Endometrium (tissue), 2 donors: Measurements from ENCODE around the gene C11orf21.

ENCODE experiments used
- FAIRE-seq: peaks from 2 replicates; lab custom pipeline; 2012; peaks lifted over from hg19 to GRCh38; lab: Jason Lieb, UNC
- donor health status: control.
- donor health status: control.

Gene C11orf21

GRCh38 chr11:2271327-2272227, 30.1 kb downstream of the C11orf21 start:
- FAIRE-seq = no peak

- no peak for FAIRE-seq
Measured at GRCh38 chr11:2271077-2271326, 30.7 kb downstream of the C11orf21 start.

- no peak for FAIRE-seq
Measured at GRCh38 chr11:2270322-2271076, 31.2 kb downstream of the C11orf21 start, which contains the start of gene ASCL2. Gene ASCL2, minus strand, starts transcription at chr11:2270588. Its CDS starts 256 bp downstream, at chr11:2270332.

- no peak for FAIRE-seq
Measured at GRCh38 chr11:2269601-2270321, 32.0 kb downstream of the C11orf21 start.

GRCh38 chr11:2268729-2269600, 32.8 kb downstream of the C11orf21 start:
- FAIRE-seq = no peak

GRCh38 chr11:2267851-2268728, 33.6 kb downstream of the C11orf21 start:
- no peak for FAIRE-seq

- no peak for FAIRE-seq
Measured at GRCh38 chr11:2267306-2267850, 34.3 kb downstream of the C11orf21 start.

GRCh38 chr11:2266586-2267305, 35.0 kb downstream of the C11orf21 start:
- FAIRE-seq = no peak

- FAIRE-seq = no peak
Measured at GRCh38 chr11:2265854-2266585, 35.7 kb downstream of the C11orf21 start.

- no peak for FAIRE-seq
Measured at GRCh38 chr11:2265396-2265795, 36.3 kb downstream of the C11orf21 start.

GRCh38 chr11:2264366-2265053, 37.2 kb downstream of the C11orf21 start:
- no peak for FAIRE-seq

GRCh38 chr11:2263724-2264360, 37.9 kb downstream of the C11orf21 start:
- no peak for FAIRE-seq

- no peak for FAIRE-seq
Measured at GRCh38 chr11:2263071-2263565, 38.6 kb downstream of the C11orf21 start.

- FAIRE-seq = no peak
Measured at GRCh38 chr11:2262301-2263070, 39.2 kb downstream of the C11orf21 start.

GRCh38 chr11:2261436-2262230, 40.1 kb downstream of the C11orf21 start:
- FAIRE-seq = no peak
